ENCODE measurements around the gene STARD9.

Gene STARD9

GRCh38 chr15:42694398-42694797 lies 119.0 kb downstream of the STARD9 start:
- no peak for DNase-seq (ENCODE audit: low read depth in 2 of 2)

- DNase-seq (ENCODE audit: low read depth in 2 of 2), result no peak
These were observed 120.2 kb downstream of the STARD9 start for GRCh38 chr15:42695527-42696071.

- no peak for DNase-seq (ENCODE audit: low read depth in 2 of 2)
These were observed 121.2 kb downstream of the STARD9 start for GRCh38 chr15:42696626-42697025.

GRCh38 chr15:42704492-42704926 lies 129.1 kb downstream of the STARD9 start:
- peak; percentile 18 to 33 for DNase-seq (ENCODE audit: low read depth in 2 of 2)

GRCh38 chr15:42705336-42705735 lies 129.9 kb downstream of the STARD9 start:
- no peak for DNase-seq (ENCODE audit: low read depth in 2 of 2)

GRCh38 chr15:42707068-42707467 lies 131.7 kb downstream of the STARD9 start:
- DNase-seq (ENCODE audit: low read depth in 2 of 2), result no peak

GRCh38 chr15:42707873-42708544 lies 132.6 kb downstream of the STARD9 start:
- no peak for DNase-seq (ENCODE audit: low read depth in 2 of 2)

GRCh38 chr15:42710662-42711061 lies 135.3 kb downstream of the STARD9 start:
- DNase-seq (ENCODE audit: low read depth in 2 of 2), result no peak

- no peak for DNase-seq (ENCODE audit: low read depth in 2 of 2)
These were observed 136.3 kb downstream of the STARD9 start for GRCh38 chr15:42711746-42712145.

GRCh38 chr15:42712584-42712983 lies 137.2 kb downstream of the STARD9 start:
- DNase-seq (ENCODE audit: low read depth in 2 of 2), result no peak

- DNase-seq (ENCODE audit: low read depth in 2 of 2), result no peak
These were observed 140.7 kb downstream of the STARD9 start for GRCh38 chr15:42716125-42716524.

- DNase-seq (ENCODE audit: low read depth in 2 of 2), result no peak
These were observed 141.2 kb downstream of the STARD9 start for GRCh38 chr15:42716626-42717025.

- DNase-seq (ENCODE audit: low read depth in 2 of 2), result no peak
These were observed 143.6 kb downstream of the STARD9 start for GRCh38 chr15:42719043-42719442.

- DNase-seq (ENCODE audit: low read depth in 2 of 2), result no peak
These were observed 144.7 kb downstream of the STARD9 start for GRCh38 chr15:42720071-42720470.

GRCh38 chr15:42721016-42721415 lies 145.6 kb downstream of the STARD9 start:
- no peak for DNase-seq (ENCODE audit: low read depth in 2 of 2)

GRCh38 chr15:42721916-42722315 lies 146.5 kb downstream of the STARD9 start:
- DNase-seq (ENCODE audit: low read depth in 2 of 2), result no peak

GRCh38 chr15:42723068-42723467 lies 147.7 kb downstream of the STARD9 start:
- no peak for DNase-seq (ENCODE audit: low read depth in 2 of 2)

- no peak for DNase-seq (ENCODE audit: low read depth in 2 of 2)
These were observed 148.9 kb downstream of the STARD9 start for GRCh38 chr15:42724276-42724675.

- no peak for DNase-seq (ENCODE audit: low read depth in 2 of 2)
These were observed 150.0 kb downstream of the STARD9 start for GRCh38 chr15:42725331-42725903.

- DNase-seq (ENCODE audit: low read depth in 2 of 2), result no peak
These were observed 150.7 kb downstream of the STARD9 start for GRCh38 chr15:42726114-42726513.

GRCh38 chr15:42727750-42728381 lies 152.5 kb downstream of the STARD9 start:
- DNase-seq (ENCODE audit: low read depth in 2 of 2), result no peak

- no peak for DNase-seq (ENCODE audit: low read depth in 2 of 2)
These were observed 153.2 kb downstream of the STARD9 start for GRCh38 chr15:42728560-42728959.

- no peak for DNase-seq (ENCODE audit: low read depth in 2 of 2)
These were observed 153.6 kb downstream of the STARD9 start for GRCh38 chr15:42728972-42729371.

All from stimulated activated CD4-positive, alpha-beta T cell treated with anti-CD3 and anti-CD28 coated beads, Interleukin-12 subunit alpha, Interleukin-12 subunit beta, amount 100 ng/mL, for 24 hours (primary cell).